GM21737 (cell line): Measurements from ENCODE around the gene SLC5A12.

ENCODE experiments used
- ATAC-seq: cut with Tn5 transposase; IDR thresholded peaks from one replicate; pipeline ENCODE4 v1.9.1; 2021; ENCODE audit warnings: mild to moderate bottlenecking, moderate library complexity; ENCODE audit not compliant: unreplicated experiment

Gene SLC5A12

GRCh38 chr11:26726960-26727359 is 5.1 kb upstream of the SLC5A12 start:
- ATAC-seq, result no peak

DNA sequence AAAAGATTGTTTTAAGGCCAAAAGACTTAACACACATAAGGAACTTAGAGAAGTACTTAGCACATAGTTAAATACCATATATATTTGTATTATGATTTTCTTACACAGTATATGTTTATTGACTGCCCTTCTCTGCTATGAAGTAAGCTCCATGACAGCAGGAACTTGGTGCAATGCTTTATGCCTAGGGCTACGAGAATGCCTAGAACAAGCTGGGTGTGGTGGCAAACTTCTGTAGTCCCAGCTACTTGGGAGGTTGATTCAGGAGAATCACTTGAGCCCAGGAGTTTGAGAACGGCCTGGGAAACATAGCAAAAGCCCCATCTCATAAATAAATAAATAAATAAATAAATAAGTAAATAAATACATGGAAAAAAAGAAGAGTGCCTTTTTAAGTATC is 1.9 kb downstream of the SLC5A12 start:
- ATAC-seq, result no peak

DNA sequence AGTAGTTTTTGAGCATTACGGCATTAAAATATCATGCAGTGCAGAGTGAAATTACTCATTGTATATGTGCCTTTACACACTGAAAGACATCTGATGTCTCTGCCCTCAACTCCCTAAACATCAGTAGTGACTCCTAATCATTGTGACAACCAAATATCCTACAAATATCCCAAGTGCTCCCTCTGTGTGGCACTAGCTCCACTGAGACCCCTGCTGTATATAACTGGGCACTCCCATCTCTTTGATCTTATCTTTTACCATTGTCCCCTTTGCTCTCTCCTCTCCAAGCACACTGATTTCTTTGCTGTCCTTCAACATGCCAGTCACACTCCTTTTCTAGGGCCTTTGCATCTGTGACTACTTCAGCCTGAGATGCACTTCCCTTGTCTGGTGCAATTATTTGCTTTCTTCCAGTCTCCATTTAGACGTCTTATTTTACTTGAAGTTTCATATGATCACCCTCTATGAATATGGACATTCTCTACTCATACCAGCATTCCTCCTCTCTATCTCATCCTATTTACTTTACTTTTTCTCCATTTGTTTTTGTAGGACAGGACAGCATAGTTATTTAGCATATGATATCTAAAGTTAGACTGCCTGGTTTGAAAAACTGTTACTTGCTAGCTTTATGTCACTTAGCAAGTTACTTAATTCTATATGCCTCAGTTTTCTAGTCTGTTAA is 2.4 kb downstream of the SLC5A12 start:
- ATAC-seq, result no peak

DNA sequence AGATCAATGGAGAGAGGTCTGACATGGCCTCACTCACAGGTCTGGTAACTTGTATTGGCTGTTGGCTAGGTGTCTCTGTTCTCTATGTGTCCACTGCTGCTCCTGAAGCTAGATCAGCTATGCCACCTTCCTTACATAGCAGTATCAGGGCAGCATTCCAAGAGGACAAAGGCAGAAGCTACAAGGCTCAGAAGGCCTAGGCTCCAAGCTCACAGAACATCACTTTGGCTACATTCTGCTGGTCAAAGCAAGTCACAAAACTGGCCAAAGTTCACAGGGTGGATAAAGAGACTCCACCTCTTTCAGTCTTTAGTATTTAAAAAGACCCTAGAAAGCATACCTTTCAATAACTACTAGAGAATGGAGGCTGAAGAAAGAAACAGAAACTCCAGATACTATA is 4.1 kb downstream of the SLC5A12 start:
- ATAC-seq, result no peak

GRCh38 chr11:26715133-26715532 is 6.7 kb downstream of the SLC5A12 start:
- ATAC-seq, result no peak

- no peak for ATAC-seq
These were observed 9.4 kb downstream of the SLC5A12 start for GRCh38 chr11:26712497-26712896.

GRCh38 chr11:26710489-26710888 is 11.4 kb downstream of the SLC5A12 start:
- no peak for ATAC-seq

- no peak for ATAC-seq
These were observed 13.0 kb downstream of the SLC5A12 start for GRCh38 chr11:26708736-26709456.

- no peak for ATAC-seq
These were observed 15.7 kb downstream of the SLC5A12 start for GRCh38 chr11:26706181-26706580.

DNA sequence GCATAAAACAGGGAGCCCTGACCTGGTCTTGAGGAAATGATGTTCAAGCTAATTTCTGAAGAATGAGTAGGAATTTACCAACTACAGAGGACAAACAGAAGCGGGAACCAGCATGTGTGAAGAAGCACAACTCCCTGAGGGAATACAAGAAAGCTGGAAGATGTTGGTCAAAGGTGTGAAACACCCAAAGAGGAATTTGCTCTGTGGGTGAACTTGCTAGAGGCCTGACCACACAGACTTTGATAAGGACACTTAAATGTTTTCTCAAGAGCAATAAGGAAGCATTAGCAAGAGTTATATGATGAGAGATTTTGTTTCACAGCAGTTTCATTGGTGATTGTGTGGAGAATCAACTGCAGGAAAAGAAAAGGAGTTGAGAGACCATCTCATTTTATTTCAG is 17.6 kb downstream of the SLC5A12 start:
- ATAC-seq, result no peak

DNA sequence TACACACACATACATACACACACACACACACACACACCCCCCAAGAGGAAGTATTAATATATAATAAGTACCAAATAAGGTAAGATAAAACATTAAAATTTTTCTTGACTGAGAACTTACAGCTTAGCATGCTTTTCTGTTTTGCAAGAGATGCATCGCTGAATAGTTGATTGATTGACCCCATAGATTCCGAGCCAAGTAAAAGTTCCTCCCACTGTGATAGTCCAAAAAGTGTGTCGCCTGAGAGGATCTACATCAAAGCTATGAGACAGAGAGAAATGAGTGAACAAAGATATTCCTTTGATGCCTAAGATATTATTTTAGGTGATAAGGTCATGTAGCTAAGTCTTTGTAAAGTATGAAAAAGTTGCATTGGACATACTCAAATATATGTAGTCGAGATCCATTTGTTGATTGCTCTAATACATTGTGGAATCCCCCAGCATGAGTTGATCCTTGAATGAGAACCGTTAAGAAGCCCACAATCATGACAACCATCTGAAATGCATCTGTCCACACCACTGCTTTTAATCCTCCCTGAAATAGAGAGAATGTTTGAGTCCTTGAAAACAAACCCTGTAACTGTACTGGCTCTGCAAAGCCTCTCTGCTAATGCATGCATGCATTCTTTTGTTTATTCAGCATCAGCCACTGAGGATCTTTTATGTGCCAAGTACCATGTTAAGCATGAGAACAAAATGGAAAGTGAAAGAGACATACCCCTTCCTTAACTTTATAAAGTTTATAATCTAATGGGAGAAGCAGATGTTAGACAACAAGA is 18.3 kb downstream of the SLC5A12 start:
- ATAC-seq, result no peak

- no peak for ATAC-seq
These were observed 19.5 kb downstream of the SLC5A12 start for GRCh38 chr11:26702406-26702805.

DNA sequence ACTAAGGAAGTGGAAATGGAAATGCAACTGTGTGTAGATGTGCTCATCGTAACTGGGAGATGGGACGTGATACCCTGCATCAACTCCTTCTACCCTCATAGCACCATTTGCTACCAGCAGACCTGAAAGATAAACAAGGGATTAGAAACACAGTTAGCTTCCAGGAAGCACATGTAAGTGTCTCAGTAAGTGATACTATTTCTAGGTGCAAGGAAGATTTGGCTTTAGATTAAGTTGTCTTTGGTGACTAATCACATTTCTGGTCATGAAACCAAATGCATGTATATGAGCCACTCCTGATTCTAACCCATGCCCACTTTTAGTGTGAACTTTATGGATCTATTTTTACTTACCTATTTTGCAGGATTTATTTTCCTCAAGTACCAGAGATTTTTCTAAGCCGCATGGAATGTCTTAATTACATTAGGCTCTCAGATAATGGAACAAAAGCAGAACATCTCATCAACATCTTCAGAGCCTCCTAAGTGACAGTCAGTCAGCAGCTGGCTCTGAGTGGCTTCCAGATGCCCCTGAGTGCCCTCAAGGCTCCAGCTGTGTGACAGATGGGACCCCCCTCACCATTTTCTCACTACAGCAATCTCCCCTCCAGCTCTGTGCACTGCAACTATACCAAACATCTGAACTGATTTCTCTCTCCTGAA is 21.2 kb downstream of the SLC5A12 start:
- no peak for ATAC-seq

GRCh38 chr11:26698224-26698623 is 23.6 kb downstream of the SLC5A12 start:
- ATAC-seq, result no peak

GRCh38 chr11:26696330-26696729 is 25.5 kb downstream of the SLC5A12 start:
- ATAC-seq, result no peak

GRCh38 chr11:26688701-26689100 is 33.2 kb downstream of the SLC5A12 start:
- ATAC-seq, result no peak

- ATAC-seq, result no peak
These were observed 34.5 kb downstream of the SLC5A12 start for GRCh38 chr11:26687351-26687750.

DNA sequence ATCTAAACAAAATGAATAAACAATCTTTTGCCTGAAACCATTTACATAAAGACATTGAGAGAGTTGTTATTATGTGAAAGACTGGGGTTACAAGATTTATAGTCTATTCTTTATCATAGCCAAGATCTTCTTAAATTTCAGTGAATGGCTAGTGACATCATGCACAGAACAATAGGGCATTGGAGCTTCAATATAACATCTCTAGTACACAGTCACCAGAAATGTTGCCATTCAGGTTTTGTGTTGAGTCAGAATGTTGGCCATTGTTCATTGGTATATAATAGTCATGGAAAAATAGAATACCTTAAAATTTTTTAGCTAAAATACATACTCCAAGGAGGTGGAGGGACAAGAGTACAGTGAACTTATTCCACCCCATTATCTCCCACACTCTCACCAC is 44.3 kb downstream of the SLC5A12 start:
- ATAC-seq, result no peak

DNA sequence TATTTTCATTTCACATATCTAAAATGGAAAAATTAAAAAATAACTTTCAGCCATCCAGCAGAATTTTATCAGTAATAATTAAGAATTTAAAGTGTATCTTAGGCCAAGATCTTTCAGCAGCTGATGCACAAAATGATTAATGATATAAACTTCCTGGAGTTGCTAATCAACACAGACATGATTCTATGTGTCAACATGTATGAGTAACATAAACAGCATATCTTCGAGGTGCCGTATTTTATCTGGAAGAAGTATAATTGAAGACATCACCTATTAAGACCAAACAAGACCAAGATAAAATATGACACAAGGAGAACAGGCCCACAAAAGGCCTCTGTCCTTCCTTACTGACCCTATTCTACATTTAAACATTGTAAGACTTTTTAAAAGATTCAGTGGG is 45.2 kb downstream of the SLC5A12 start:
- no peak for ATAC-seq

DNA sequence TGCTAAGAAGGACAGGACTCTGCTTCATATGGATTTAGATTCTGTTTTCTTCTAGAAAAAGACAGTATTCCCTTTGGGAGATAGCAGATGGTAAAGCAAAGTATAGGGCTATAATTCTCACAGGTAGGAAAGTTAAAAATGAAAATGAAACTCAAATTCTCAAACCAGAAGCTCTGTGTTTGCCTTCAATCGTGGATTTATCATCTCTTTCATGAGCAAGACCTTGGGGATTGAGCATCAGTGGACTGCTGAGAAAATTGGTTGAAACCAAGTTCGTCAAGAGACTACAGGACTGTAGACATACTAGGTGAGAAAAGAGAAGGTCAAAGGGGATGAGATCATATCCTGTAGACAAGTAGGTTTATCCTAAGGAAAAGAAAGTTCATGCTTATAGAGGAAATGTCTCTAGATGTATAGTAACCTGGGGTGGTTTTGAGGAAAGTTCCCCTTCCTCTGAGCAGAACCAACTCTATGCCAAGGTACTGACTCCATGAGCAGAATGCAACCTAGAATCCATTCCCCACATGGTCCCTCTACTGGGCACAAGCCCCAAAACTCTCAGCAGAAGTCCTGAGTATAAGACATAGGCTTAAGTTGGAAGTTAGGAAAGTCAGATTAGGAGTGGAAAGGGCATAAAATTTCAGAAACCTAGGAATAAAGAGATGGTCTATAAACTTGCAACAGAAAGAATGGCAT is 46.5 kb downstream of the SLC5A12 start:
- ATAC-seq, result no peak

DNA sequence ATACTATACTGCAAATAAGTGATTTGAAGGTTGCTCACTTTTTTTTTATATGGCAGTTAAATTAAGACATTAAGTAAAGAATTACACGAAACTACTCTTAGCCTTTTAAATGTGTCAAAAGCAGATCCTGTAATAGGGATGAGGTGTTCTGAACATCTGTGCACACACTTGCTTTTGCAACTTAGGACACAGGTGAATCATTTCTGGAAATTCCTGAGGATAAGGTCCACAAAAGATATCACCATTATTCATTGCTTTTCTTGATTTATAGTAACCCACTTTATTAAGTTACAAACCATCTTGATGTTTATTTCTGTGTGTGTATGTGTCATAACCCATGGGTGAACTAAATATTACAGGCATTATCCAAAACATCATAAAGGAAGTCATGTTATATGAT is 55.9 kb downstream of the SLC5A12 start:
- ATAC-seq, result no peak
